NOMO-1 treated with dmso at 0.1 percent for 144 hours (cell line): ENCODE measurements around the gene SKIC3.
A peak's percentile ranks its signal among the peaks of the same experiment; 100 is the strongest.

Experiments
- DNase-seq: peaks from one replicate; lab custom pipeline; 2025; ENCODE audit not compliant: unreplicated experiment; lab: John Stamatoyannopoulos, UW

The SKIC3 gene

GRCh38 chr5:95554647-95555548 is at the start of gene SKIC3, which contains the start of gene ARSK:
Gene SKIC3, minus strand, starts transcription at chr5:95554977. Its CDS starts 7,827 bp downstream, at chr5:95547150.
Gene ARSK, plus strand, starts transcription at chr5:95555101. Its CDS starts 178 bp downstream, at chr5:95555279.
- DNase-seq, result peak; percentile 95

GRCh38 chr5:95600557-95600956 is 45.8 kb upstream of the SKIC3 start:
- no peak for DNase-seq

GRCh38 chr5:95599252-95599651 is 44.5 kb upstream of the SKIC3 start:
- no peak for DNase-seq

DNA sequence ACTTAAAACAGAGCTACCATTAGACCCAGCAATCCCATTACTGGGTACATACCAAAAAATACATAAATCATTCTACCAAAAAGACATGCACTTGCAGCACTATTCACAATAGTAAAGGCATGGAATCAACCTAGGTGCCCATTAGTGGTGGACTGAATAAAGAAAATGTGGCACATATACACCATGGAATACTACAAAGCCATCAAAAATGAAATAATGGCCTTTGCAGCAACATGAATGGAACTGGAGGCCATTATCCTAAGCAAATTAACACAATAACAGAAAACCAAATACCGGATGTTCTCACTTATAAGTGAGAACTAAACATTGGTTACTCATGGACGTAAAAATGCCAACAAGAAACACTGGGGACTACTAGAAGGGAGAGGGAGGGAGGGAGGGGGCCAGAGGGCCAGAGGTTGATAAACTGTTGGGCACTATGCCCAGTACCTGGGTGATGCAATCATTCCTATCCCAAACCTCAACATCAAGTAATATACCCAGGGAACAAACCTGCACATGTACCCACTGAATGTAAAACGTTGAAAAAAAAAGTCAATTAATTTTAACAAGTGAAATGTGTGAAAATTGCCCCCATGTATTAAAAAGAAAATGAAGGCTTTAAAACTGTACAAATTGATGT is 40.6 kb upstream of the SKIC3 start:
- no peak for DNase-seq

GRCh38 chr5:95591490-95591901 is 36.7 kb upstream of the SKIC3 start:
- DNase-seq, result no peak

DNA sequence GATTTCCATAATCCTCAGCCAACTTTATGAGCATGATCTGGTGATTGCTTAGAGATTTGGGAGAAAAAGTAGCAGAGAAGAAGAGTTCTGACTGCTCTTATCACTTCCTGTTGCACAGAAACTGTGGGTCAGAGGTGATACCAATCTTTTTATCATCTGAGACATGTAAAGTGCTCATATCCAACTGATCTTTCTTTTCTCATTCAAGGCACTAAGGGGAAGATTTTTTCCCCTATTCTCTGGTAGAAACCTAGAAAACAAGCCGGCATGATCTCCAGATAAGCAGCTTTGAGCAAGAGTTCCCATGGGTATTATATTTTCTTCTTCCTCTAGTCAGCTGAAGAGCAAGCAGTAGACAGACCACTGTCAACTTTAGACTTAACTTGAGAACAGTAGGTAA is 36.1 kb upstream of the SKIC3 start:
- no peak for DNase-seq

DNA sequence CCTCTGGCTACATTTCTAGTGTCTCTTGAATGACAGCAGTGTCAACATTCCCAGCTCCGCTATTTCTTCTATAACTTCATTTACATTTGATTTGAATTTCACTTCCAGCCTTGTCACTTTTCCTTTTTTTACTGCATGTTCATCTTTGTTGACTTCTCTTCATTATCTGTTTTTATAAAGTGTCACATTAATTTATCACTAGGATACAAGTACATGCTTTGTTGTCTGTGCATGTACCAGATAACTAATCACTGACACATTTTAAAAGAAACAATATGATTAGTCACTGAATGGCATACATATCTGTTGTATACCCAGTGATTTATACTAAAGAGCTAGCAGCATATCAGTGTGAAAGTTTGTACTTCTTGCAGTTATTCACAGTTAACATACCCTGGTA is 29.2 kb upstream of the SKIC3 start:
- no peak for DNase-seq

DNA sequence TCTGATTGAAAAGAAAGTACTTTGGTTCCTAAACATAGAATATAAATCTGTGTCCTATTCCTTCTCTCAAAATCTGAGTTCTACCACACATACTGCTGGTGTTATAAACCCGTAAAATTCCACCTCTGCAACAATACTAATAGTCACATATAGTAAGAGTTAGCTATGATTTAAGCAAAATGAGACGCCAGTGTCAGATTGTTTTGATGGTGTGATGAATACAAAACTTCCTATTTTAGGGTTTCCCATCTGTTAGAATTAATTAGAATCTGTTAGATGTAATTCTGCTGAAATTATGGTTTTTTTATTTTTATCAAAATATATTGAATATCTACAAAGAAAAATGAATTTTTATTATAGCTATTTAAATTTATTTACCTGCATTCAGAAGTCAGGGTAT is 26.8 kb upstream of the SKIC3 start:
- no peak for DNase-seq

DNA sequence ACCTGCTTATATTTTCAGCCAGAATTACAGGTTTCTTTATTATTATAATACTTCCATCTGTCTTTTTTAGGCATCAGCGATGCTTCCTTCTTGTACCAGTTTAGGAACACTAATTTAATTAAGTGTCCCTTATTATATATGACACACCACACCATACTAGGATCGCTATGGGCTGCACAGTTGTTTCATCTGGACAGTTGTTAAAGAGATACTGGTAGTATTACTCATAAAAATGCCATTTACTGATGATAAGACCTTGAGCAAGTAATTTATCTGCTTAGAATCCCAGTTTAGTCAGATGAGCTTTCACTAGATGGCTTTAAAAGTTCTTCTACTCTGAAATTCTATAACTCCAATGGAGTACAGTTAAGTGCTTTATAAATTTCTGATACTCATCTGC is 17.2 kb upstream of the SKIC3 start:
- no peak for DNase-seq

- DNase-seq, result no peak
Observed at GRCh38 chr5:95565280-95565920, 10.6 kb upstream of the SKIC3 start.

DNA sequence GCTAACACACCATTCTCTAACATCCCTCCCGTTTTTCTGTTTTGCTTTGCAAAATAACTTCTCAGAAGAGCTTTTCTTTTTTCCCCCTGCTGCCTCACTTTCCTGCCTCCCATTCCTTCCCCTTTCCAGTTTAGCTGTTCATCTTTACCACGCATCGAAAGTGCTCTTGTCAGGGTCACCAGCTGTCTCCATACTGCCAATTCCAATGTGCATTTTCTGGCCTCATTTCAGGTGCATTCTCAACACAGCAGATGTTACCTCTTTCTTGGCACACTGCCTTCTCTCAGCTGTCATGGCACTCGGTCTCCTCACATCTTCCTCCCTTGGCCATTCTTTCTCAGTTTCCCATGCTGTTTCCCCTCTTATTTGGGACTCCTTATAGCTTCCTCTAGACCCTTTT is 9.7 kb upstream of the SKIC3 start:
- no peak for DNase-seq

DNA sequence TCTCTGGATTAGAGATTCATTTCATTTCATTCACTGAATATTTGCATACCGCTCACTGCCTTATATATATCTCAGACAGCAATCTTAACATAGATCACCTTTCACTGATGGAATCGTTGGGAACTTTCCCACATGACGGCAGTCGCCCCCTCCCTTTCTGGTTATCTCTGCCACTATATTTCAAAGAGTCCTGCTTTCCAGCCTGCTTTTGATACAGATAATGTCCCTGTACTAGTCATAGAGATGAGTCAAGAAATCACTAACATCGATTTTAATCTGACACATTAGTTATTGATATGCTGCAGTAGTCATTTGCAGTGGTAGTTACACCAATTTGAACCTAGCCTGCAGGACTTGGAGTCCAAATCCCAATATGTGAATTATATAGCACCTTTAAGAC is 8.6 kb upstream of the SKIC3 start:
- no peak for DNase-seq

- DNase-seq, result no peak
Observed at GRCh38 chr5:95562282-95562681, 7.5 kb upstream of the SKIC3 start.

DNA sequence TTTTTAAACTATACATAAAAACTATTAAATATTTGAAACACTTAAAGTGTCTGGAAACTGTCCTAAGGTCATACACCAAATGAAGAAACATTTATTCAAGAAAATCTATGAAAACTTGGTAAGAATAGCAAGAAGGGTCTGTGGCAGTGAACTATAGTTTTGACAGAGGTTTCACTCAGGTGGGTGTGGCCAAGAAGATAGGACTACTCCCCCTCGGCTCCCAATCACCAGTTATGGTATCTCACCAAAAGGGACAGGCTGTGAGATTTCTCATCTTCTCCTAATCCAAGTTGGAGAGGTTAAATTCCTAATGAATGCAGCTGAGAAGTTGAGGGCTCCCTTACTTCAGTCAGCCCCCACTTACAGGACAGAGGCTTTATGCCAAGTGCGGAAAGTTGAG is 3.1 kb upstream of the SKIC3 start:
- DNase-seq, result no peak

GRCh38 chr5:95555553-95555952 is 776 bp upstream of the SKIC3 start:
- DNase-seq, result no peak

GRCh38 chr5:95554331-95554646 is 488 bp downstream of the SKIC3 start:
- DNase-seq, result peak; percentile 76

GRCh38 chr5:95549030-95549429 is 5.7 kb downstream of the SKIC3 start:
- no peak for DNase-seq

DNA sequence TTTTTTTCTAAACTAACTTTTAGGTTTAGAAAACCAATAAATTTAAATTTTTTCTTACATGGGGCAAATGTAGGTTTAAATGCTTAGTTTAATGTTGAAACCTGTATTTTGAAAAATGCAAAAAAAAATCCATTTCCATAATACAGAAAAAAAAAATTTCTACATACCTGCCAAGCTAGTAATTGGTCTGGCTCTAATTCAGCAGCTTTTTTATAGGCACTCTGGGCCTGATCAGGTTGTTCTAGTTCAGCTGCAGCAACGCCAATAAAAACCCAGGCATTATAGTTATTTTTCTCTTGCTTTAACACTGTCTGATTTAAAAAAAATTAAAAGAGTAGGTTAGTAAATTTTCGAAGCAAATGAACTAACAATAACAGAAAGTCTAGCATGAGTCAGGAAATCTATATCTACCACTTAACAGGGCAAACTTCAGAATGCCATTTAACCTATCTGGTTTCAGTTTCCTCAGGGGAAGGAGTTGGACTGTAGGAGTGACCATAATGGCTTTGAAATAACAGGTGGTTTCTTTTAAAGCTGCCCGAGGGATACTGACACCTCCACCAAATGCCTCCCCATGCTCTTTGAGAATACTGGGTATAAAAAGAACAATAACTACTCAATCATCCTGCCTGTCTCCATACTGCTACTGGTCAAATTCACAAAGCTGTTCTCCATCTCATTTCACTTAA is 11.6 kb downstream of the SKIC3 start:
- no peak for DNase-seq

DNA sequence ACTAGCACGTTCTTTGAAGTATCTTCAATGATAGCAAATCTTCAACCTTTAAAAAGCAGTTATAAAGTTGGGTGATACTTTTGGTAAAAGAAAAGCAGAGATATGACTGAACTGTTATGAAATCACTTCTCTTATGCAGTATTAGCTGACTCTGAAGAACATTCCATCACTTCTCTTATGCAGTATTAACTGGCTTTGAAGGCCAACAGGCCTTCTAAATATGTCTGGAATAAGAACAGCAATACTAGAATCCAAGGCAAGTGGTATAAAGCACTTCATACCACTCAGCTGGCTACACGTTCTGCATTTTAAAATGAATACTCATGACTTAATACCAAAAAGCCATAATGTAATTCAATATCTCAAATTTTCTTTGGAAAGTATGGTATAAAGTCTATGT is 17.3 kb downstream of the SKIC3 start:
- DNase-seq, result no peak

DNA sequence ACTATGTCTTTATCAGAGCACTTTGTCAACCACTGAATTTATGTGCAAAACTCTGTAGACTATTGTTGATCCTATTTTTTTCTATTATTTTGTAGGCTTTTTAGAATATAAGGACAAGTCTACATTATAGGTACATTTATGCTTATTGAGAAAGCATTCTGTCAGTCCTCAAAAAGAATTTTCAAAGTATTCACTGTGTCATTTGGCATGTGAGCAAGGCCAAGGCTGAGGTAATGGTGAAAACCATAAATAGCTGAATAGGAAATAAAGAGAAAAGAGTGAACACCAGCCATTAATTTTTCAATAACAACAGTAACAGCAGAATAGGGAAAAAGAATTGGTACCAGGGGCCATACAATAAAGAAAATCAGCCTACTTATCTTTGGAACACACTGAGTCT is 21.0 kb downstream of the SKIC3 start:
- DNase-seq, result no peak

DNA sequence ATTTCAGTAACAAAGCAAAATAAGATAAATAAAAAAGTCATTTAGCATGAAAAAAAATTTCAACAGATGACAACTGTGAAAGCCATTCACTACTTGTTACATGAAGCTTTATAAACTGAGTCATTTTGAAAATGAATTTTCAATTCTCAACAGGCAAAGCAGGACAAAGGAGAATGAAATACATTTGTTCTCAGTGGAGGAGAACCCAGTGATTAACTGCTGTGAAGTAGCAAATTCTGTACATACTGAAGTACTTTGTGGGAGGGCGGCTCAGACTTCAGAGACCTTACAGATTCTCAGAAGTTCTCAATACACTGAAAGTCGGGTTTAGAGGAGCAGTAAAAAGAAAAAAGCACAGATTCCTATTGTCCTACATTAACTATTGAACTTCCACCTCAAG is 21.7 kb downstream of the SKIC3 start:
- DNase-seq, result no peak
